Renal cortical epithelial cell (primary cell): ENCODE measurements around the gene PNLIP. TPM values are rescaled to one million over a fixed set of nuclear protein-coding genes. Genes with fewer than 3 reads are reported as not detected.

Source experiments
- DNase-seq: peaks from one replicate; pipeline ENCODE4 v3.0.0-alpha.2; 2011; ENCODE audit warnings: low read depth
- total RNA-seq: library from RNA; depleted of rRNA; stranded (reverse); fragments of >200 nt; gene quantifications from 2 replicates; pipeline ENCODE4 v1.2.3, GENCODE V29; 2014

The PNLIP gene
- total RNA-seq, 1 donor from 2014 or later: not detected

DNA sequence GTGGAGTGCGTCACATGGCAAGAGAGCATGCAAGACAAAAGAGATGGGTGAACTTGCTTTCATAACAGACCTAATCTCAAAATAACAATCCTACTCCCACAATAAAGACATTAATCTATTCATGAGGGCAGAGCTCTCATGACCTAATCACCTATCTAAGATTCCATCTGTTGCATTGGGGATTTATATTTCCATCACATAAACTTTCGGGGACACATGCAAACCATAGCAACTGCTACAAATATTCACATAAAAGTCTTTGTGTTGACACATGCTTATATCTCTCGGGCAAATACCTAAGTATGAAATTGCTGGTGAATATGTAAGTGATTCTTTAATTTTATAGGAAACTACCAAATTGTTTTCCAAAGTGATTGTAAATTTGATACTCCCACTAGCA lies 29.1 kb downstream of the PNLIP start:
- DNase-seq: no peak

DNA sequence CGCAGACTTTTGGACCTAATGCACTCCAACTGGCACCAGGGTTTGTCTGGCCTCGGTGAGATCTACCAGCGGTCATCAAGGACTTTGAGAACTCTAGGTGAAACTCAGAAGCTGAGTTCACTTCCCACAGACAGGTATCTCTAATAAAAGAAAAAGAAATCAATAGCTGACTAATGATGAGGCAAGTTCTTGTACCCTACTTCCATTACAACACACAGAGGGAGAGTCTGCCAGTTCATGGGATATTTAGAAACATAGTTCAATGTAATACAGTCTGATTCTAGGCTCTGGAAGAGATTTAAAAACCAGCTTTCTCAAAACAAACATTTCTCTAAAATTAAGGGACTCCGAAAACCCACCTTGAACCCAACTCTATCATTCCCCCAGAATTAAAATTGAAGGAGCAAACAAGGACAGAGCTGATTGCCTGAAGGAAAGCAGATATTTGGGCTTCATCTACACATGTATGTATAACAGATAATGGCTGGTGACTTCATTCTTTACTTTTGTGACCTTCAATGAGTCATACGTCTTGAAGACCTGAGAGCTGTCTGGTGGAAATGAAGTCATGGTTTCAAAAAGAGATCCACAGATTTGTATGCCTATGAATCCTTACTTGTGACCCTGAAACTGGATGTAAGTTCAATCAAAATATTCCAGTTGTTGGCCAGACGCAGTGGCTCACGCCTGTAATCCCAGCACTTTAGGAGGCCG lies 42.3 kb downstream of the PNLIP start:
- DNase-seq: no peak

- no peak for DNase-seq
These were observed 43.3 kb downstream of the PNLIP start for GRCh38 chr10:116588995-116589394.

- DNase-seq: no peak
These were observed 44.2 kb downstream of the PNLIP start for GRCh38 chr10:116589926-116590325.

DNA sequence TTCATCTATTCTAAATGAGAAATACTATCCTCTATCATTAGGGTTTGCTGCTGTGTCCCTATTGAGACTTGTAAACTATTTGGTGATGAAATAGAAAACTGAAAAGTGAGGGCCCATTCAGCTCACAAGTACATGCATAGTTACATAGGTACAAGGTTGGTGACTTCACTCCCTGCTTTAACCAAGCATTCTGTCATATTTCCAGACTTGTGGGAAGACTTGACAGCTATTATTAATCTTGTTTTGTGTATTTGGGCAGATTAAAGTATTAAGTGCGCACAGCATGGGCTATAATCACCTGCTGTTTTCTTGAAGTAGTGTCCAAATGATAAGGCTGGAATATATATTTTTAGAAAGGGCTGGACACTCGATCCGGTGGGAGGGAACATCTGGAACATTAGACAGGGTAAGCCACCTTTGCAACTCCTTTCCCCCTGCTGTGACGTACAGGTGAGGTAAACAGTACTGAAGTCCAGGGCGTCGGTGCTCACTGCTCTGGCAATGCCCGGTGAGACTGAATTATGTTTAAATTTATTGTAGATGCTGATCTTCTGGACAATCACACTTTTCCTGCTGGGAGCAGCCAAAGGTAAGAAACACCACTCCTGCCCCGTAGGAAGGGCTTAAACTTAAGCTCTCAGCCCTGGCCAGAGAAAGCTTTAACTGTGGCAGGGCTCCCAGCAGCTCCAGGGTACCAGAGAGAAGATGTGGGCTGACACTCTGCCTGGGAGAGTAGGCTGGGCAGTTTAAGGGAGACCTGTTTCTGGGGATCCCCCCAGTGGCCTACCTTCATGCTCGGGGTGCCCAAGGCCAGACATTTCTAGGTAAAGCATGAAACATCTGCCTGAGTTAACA lies 45.1 kb downstream of the PNLIP start, which contains the start of gene PNLIPRP1:
PNLIPRP1 (plus strand) TSS at position 370 of the 855 bp plus-strand sequence; CDS start at position 541, 171 bp downstream.
- DNase-seq: no peak

GRCh38 chr10:116593139-116593740 lies 47.5 kb downstream of the PNLIP start:
- DNase-seq: no peak

DNA sequence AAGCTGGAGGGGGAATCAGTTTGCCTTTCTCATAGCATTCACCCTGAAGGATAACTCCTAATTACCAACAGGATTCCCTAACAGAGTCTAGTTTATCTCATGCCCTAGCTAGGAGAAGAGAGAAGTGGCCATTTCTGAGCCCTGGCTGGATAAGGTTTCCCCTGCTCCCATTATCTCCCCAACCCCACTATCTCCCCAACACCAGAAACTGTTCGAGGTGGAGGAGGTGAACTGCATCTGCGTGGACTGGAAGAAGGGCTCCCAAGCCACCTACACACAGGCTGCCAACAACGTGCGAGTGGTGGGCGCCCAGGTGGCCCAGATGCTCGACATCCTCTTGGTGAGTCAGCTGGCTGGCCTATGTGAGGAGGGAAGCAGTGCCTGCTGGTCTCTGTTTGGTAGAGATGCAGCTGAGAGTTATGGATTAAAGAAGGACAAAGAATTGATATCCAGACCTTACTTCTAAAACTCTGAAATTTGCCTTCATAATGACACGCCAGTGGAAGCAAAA lies 48.8 kb downstream of the PNLIP start:
- no peak for DNase-seq

DNA sequence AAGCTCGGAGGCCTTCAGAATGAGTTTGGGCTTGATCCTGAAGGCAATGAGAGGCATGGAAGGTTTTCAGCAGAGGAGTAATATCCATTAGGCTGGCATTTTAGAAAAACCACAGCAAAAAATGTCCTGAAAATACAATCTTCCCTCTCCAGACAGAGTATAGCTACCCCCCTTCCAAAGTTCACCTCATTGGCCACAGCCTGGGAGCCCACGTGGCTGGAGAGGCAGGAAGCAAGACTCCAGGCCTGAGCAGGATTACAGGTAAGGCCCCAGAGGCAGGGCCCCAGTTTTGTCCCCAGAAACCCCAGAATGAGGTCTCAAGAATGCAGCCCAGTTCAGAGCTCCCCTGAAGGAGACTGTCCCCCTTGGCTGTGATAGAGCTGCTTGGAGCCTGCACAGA lies 50.3 kb downstream of the PNLIP start:
- DNase-seq: no peak

DNA sequence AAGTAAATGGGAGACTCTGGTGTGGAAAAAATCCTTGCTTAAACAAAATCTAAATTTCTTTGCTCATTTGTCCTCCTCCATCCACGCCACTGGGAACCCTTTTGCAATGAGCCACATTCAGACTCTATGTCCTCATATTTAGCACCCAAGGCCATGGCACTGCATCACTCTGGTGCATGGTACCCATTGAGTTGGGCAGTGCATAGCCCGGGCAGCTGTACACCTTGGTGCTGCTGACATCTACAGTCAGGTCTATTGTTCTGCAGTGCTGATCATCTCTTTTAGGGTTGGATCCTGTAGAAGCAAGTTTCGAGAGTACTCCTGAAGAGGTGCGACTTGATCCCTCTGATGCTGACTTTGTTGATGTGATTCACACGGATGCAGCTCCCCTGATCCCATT lies 51.8 kb downstream of the PNLIP start:
- no peak for DNase-seq

- DNase-seq: no peak
These were observed 52.6 kb downstream of the PNLIP start for GRCh38 chr10:116598329-116598728.

DNA sequence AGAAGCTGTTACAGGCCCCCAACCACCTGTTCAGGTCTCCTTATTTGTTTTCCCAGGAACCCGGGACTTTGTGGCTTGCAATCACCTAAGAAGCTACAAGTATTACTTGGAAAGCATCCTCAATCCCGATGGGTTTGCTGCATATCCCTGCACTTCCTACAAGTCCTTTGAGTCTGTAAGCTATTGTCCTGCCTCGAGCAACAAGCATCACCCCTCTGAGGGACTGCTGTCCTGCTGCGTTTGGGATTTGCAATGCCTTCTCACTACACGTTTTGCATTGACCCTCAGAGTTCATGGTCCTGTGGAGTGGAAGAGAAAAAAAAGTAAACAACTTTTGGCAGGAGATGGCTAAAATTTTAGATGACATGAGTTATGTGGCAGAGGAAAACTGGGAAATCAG lies 54.3 kb downstream of the PNLIP start:
- no peak for DNase-seq

GRCh38 chr10:116602648-116603400 lies 57.1 kb downstream of the PNLIP start:
- DNase-seq: no peak

DNA sequence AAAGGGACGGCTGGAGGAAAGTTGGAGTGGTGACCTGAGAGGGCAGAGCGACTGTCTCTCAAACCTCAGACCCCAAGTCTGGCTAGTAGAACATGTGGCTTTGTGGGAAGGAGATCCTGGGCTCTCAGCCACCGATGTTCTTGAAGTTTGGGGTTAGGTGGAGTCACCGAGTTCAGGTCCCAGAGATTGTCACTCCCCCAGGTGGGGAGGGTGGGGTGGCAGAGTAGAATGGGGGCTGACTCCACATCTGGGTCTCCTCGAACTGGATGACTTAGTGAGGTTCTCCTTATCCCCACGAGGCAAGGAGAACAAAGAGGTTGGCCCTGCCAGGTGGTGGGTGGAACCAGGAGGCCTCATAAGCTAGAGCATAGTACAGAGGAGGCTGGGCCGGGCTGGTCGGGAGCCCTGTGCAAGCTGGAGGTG lies 60.3 kb downstream of the PNLIP start:
- no peak for DNase-seq

DNA sequence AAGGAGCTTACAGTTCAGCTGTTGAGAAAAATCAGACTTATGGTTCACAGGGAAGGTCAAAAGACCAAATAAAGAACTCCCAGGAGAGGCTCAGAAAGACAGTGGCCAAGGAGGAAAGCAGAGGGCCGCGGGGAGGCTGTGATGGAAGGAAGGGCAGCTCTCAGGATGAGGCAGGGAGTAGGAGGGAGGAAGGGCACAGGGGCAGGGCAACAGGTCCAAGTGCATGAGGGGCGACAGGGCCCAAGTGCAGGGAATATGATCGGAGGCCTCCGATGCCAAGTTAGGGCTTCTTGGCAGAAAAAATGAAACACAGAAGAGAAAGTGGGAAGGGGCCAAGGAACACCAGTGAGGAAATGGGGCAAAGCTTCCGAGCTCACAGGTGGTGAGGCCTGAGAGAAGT lies 61.6 kb downstream of the PNLIP start:
- DNase-seq: no peak

GRCh38 chr10:116608686-116609594 lies 63.2 kb downstream of the PNLIP start:
- no peak for DNase-seq

- DNase-seq: no peak
These were observed 64.9 kb downstream of the PNLIP start for GRCh38 chr10:116610443-116611152.

DNA sequence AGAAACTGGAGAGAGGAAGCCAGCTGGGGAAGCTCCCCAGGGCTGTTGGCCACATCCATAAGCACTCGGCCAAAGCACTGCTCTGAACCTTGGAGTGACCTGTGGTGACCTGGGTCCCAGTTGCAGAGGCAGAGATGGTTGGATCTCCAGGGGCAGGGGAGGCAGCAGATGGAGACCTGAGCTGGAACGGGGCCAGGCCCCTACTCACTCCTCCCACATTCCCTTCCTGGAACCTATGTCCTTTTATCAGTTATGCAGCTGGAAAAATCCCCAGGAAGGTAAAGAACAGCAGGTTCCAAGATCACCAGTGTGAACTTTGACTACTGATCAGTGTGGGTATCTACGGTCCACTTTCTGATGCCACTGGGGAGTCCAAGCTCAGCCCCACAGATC lies 65.4 kb downstream of the PNLIP start:
- DNase-seq: no peak

DNA sequence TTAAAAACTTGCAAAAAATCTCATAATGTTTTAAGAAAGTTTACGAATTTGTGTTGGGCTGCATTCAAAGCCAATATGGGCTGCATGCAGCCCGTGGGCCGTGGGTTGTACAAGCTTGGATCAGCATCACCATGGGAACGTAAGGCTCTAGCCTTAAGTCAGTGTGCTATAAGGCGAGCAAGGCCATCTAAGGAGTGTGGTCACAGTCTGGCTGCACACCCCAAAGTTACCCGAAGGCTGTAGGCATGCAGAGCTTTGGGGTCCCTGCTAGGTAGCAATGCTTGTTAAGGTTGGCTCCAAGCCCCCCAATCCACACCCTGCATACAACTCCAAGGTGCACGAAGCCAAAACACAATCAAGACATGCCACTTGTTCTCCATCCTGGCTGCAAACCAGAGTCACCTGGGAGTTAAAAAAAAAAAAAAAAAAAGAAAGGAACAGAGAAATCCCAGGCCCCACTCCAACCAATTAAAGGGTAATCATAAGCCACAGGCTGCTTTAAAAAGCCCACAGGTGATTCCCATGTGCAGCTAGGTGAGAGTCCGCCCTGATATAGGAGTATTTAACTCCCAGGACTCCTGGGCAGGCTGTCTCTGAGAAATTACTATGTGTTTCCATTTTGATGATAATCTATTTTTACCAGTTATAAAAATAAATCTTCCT lies 66.5 kb downstream of the PNLIP start:
- no peak for DNase-seq

GRCh38 chr10:116613471-116613870 lies 67.7 kb downstream of the PNLIP start:
- no peak for DNase-seq
